Measurements from ENCODE around the gene PLPP4. TPM values are rescaled to one million over a fixed set of nuclear protein-coding genes. Genes with fewer than 3 reads are reported as not detected.
A peak's percentile ranks its signal among the peaks of the same experiment; 100 is the strongest.

Gene PLPP4
- total and polyA plus RNA-seq, 2 donors (not counting 1 experiment from before 2014, with no cell fraction given), result 0.22 to 1.2 TPM

- Histone ChIP-seq H3K79me2 (ENCODE audit: control insufficient read depth, insufficient read depth, low read length) (no peaks in the 10 kb centered on the region), H3K4me2 (ENCODE audit: extremely low read depth, insufficient read depth, low read length) (peak overlapping the region; percentile 66), H4K20me1 (ENCODE audit: control insufficient read depth, extremely low read depth, insufficient read depth, low read length) (no peaks in the 10 kb centered on the region), H3K4me1 (ENCODE audit: control insufficient read depth, extremely low read depth, insufficient read depth, low read length) (peaks cover 9% of the 10 kb centered on the region), H3K36me3 (ENCODE audit: control insufficient read depth, insufficient read depth, low read length) (no peaks in the 10 kb centered on the region), H3K4me3 (replicated peaks in 1 of 4; ENCODE audit: control extremely low read depth in 1 of 4, insufficient read depth in 1 of 4, low read depth in 3 of 4, low read length in 4 of 4) (no peak overlapping the region), H3K9ac (ENCODE audit: insufficient read depth, low read length) (no peak overlapping the region), H3K27me3 (ENCODE audit: control insufficient read depth, insufficient read depth, low read length) (no peaks in the 10 kb centered on the region), H2AFZ (ENCODE audit: low read length) (no peak overlapping the region), H3K9me3 (ENCODE audit: control insufficient read depth, insufficient read depth, low read depth, low read length) (no peaks in the 10 kb centered on the region), H3K27ac (ENCODE audit: insufficient read depth, low read length) (peak overlapping the region; percentile 59)
- peak in 1 of 2 donors; percentile 97 for DNase-seq (ENCODE audit: low read depth in 2 of 2)
- TF ChIP-seq EZH2 (IDR thresholded peaks at IDR 0.05; ENCODE audit: low read length, missing control alignments) (no peak), CTCF (conservative IDR thresholded peaks at IDR 0.05 in 1 of 2, IDR thresholded peaks at IDR 0.05 in 1 of 2; ENCODE audit: low read depth in 1 of 2, low read length in 2 of 2) (no peak)
Observed at GRCh38 chr10:120415709-120416330, 41.2 kb upstream of the PLPP4 start.

GRCh38 chr10:120420421-120420820 lies 36.6 kb upstream of the PLPP4 start:
- Histone ChIP-seq H4K20me1 (ENCODE audit: control insufficient read depth, extremely low read depth, insufficient read depth, low read length) (no peaks in the 10 kb centered on the region), H3K36me3 (ENCODE audit: control insufficient read depth, insufficient read depth, low read length) (no peaks in the 10 kb centered on the region), H3K27ac (ENCODE audit: insufficient read depth, low read length) (no peak overlapping the region), H3K4me2 (ENCODE audit: extremely low read depth, insufficient read depth, low read length) (no peak overlapping the region), H3K27me3 (ENCODE audit: control insufficient read depth, insufficient read depth, low read length) (no peaks in the 10 kb centered on the region), H3K9me3 (ENCODE audit: control insufficient read depth, insufficient read depth, low read depth, low read length) (no peaks in the 10 kb centered on the region), H2AFZ (ENCODE audit: low read length) (no peak overlapping the region), H3K4me3 (replicated peaks in 1 of 4; ENCODE audit: control extremely low read depth in 1 of 4, insufficient read depth in 1 of 4, low read depth in 3 of 4, low read length in 4 of 4) (no peak overlapping the region), H3K79me2 (ENCODE audit: control insufficient read depth, insufficient read depth, low read length) (no peaks in the 10 kb centered on the region), H3K4me1 (ENCODE audit: control insufficient read depth, extremely low read depth, insufficient read depth, low read length) (peaks cover 10% of the 10 kb centered on the region), H3K9ac (ENCODE audit: insufficient read depth, low read length) (no peak overlapping the region)
- peak in 1 of 2 donors; percentile 51 for DNase-seq (ENCODE audit: low read depth in 2 of 2)
- TF ChIP-seq CTCF (conservative IDR thresholded peaks at IDR 0.05 in 1 of 2, IDR thresholded peaks at IDR 0.05 in 1 of 2; ENCODE audit: low read depth in 1 of 2, low read length in 2 of 2), result no peak
- no peak for TF ChIP-seq EZH2 (IDR thresholded peaks at IDR 0.05; ENCODE audit: low read length, missing control alignments)

GRCh38 chr10:120421250-120421649 lies 35.8 kb upstream of the PLPP4 start:
- Histone ChIP-seq H3K27ac (ENCODE audit: insufficient read depth, low read length) (no peak overlapping the region), H3K4me1 (ENCODE audit: control insufficient read depth, extremely low read depth, insufficient read depth, low read length) (peaks cover 7% of the 10 kb centered on the region), H3K4me2 (ENCODE audit: extremely low read depth, insufficient read depth, low read length) (no peak overlapping the region), H3K36me3 (ENCODE audit: control insufficient read depth, insufficient read depth, low read length) (no peaks in the 10 kb centered on the region), H3K27me3 (ENCODE audit: control insufficient read depth, insufficient read depth, low read length) (no peaks in the 10 kb centered on the region), H3K4me3 (replicated peaks in 1 of 4; ENCODE audit: control extremely low read depth in 1 of 4, insufficient read depth in 1 of 4, low read depth in 3 of 4, low read length in 4 of 4) (no peak overlapping the region), H3K9me3 (ENCODE audit: control insufficient read depth, insufficient read depth, low read depth, low read length) (no peaks in the 10 kb centered on the region), H4K20me1 (ENCODE audit: control insufficient read depth, extremely low read depth, insufficient read depth, low read length) (no peaks in the 10 kb centered on the region), H2AFZ (ENCODE audit: low read length) (no peak overlapping the region), H3K79me2 (ENCODE audit: control insufficient read depth, insufficient read depth, low read length) (no peaks in the 10 kb centered on the region), H3K9ac (ENCODE audit: insufficient read depth, low read length) (no peak overlapping the region)
- no peak for DNase-seq (ENCODE audit: low read depth in 2 of 2)
- TF ChIP-seq EZH2 (IDR thresholded peaks at IDR 0.05; ENCODE audit: low read length, missing control alignments), result no peak
- no peak for TF ChIP-seq CTCF (conservative IDR thresholded peaks at IDR 0.05 in 1 of 2, IDR thresholded peaks at IDR 0.05 in 1 of 2; ENCODE audit: low read depth in 1 of 2, low read length in 2 of 2)

Measured in fibroblast of lung (primary cell).